DOHH2 (cell line): Measurements from ENCODE around the gene TMEM218.

Experiments
- H3F3A ChIP-seq: fragments of 200-600 bp; sonication (generic), shearing (Covaris generic); 2 replicates; pipeline ENCODE4 v1.6.0; 2016; ENCODE audit warnings: antibody characterized with exemption, mild to moderate bottlenecking; ENCODE audit not compliant: control insufficient read depth, insufficient read depth
- H3K27ac ChIP-seq: fragments of 200-600 bp; sonication (generic); 2 replicates; pipeline ENCODE4 v1.5.1; 2014; ENCODE audit warnings: low read depth, mild to moderate bottlenecking, low read length, moderate library complexity
- H3K27me3 ChIP-seq: fragments of 200-600 bp; sonication (generic); 2 replicates; pipeline ENCODE4 v1.6.1; 2014; ENCODE audit warnings: mild to moderate bottlenecking, low read length, mixed read lengths; ENCODE audit not compliant: control insufficient read depth
- H3K36me3 ChIP-seq: fragments of 200-600 bp; sonication (generic); 2 replicates; pipeline ENCODE4 v1.6.1; 2014; ENCODE audit warnings: mild to moderate bottlenecking, low read length, moderate library complexity, mixed read lengths; ENCODE audit not compliant: control insufficient read depth
- H3K4me1 ChIP-seq: fragments of 200-600 bp; sonication (generic); 2 replicates; pipeline ENCODE4 v1.6.1; 2014; ENCODE audit warnings: mild to moderate bottlenecking, low read length, mixed read lengths; ENCODE audit not compliant: control insufficient read depth
- H3K4me2 ChIP-seq: fragments of 200-600 bp; sonication (generic); 2 replicates; pipeline ENCODE4 v1.6.0; 2014; ENCODE audit warnings: mild to moderate bottlenecking, low read length, moderate library complexity
- H3K4me3 ChIP-seq: fragments of 200-600 bp; sonication (generic); 2 replicates; pipeline ENCODE4 v1.5.1; 2014; ENCODE audit warnings: mild to moderate bottlenecking, low read length, mixed read lengths
- H3K79me2 ChIP-seq: fragments of 200-600 bp; sonication (generic); 2 replicates; pipeline ENCODE4 v1.6.1; 2014; ENCODE audit warnings: mild to moderate bottlenecking, low read length, mixed read lengths; ENCODE audit not compliant: control insufficient read depth
- H3K9me2 ChIP-seq: fragments of 200-600 bp; sonication (generic); replicated peaks from 2 replicates; pipeline ENCODE4 v1.6.1; 2014; ENCODE audit warnings: mild to moderate bottlenecking, low read length, mixed read lengths; ENCODE audit not compliant: control insufficient read depth
- H3K9me3 ChIP-seq: fragments of 200-600 bp; sonication (generic); 2 replicates; pipeline ENCODE4 v1.6.1; 2014; ENCODE audit warnings: antibody characterized with exemption, low read length, mixed read lengths; ENCODE audit not compliant: control insufficient read depth, insufficient read depth
- H4K20me1 ChIP-seq: fragments of 200-600 bp; sonication (generic); 2 replicates; pipeline ENCODE4 v1.6.0; 2014; ENCODE audit warnings: low read depth, mild to moderate bottlenecking, antibody characterized with exemption, low read length, moderate library complexity; ENCODE audit not compliant: control insufficient read depth, insufficient read depth
- EZH2phosphoT487 ChIP-seq: fragments of 200-600 bp; sonication (generic); IDR thresholded peaks from 2 replicates; pipeline ENCODE4 v1.6.1; 2017; ENCODE audit warnings: borderline replicate concordance, mild to moderate bottlenecking, antibody characterized with exemption, low read length, moderate library complexity, mixed read lengths
- TF ChIP-seq, protein P1 (sequence below): fragments of 200-600 bp; sonication (generic); IDR thresholded peaks from one replicate; pipeline ENCODE4 v1.5.1; 2014; ENCODE audit warnings: antibody characterized with exemption, mild to moderate bottlenecking, low read depth, low read length; ENCODE audit not compliant: poor library complexity, severe bottlenecking

Gene TMEM218

DNA sequence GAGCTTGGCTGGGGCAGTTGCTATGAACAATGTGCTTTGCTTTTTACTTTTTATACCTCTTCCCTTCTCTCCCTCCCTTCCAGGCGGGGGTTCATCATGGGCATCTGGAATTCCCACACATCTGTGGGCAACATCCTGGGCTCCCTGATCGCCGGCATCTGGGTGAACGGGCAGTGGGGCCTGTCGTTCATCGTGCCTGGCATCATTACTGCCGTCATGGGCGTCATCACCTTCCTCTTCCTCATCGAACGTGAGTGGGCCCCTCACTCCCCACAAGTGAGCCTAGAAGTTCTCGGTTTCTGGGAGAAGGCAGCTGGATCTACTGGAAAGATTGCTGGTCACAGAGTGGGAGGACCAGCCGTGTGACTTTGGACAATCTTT, 30.9 kb downstream of the TMEM218 start:
- Histone ChIP-seq H4K20me1 (no peaks in the 10 kb centered on the region), H3K27ac (no peak overlapping the region), H3K9me2 (no peaks in the 10 kb centered on the region), H3K4me1 (no peaks in the 10 kb centered on the region), H3K27me3 (no peaks in the 10 kb centered on the region), H3K4me3 (no peak overlapping the region), H3K36me3 (no peaks in the 10 kb centered on the region), H3K79me2 (no peaks in the 10 kb centered on the region), H3K4me2 (no peak overlapping the region), H3K9me3 (no peaks in the 10 kb centered on the region), H3F3A (no peaks in the 10 kb centered on the region)
- TF ChIP-seq EZH2phosphoT487 = no peak
- TF ChIP-seq, protein P1, sequence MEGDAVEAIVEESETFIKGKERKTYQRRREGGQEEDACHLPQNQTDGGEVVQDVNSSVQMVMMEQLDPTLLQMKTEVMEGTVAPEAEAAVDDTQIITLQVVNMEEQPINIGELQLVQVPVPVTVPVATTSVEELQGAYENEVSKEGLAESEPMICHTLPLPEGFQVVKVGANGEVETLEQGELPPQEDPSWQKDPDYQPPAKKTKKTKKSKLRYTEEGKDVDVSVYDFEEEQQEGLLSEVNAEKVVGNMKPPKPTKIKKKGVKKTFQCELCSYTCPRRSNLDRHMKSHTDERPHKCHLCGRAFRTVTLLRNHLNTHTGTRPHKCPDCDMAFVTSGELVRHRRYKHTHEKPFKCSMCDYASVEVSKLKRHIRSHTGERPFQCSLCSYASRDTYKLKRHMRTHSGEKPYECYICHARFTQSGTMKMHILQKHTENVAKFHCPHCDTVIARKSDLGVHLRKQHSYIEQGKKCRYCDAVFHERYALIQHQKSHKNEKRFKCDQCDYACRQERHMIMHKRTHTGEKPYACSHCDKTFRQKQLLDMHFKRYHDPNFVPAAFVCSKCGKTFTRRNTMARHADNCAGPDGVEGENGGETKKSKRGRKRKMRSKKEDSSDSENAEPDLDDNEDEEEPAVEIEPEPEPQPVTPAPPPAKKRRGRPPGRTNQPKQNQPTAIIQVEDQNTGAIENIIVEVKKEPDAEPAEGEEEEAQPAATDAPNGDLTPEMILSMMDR = no peak

- Histone ChIP-seq H3K79me2 (no peaks in the 10 kb centered on the region), H3K4me1 (no peaks in the 10 kb centered on the region), H3K27me3 (no peaks in the 10 kb centered on the region), H3K27ac (no peak overlapping the region), H3K36me3 (no peaks in the 10 kb centered on the region), H3K9me2 (no peaks in the 10 kb centered on the region), H3F3A (no peaks in the 10 kb centered on the region), H3K4me2 (no peak overlapping the region), H3K4me3 (no peak overlapping the region), H4K20me1 (no peaks in the 10 kb centered on the region), H3K9me3 (no peaks in the 10 kb centered on the region)
- no peak for TF ChIP-seq EZH2phosphoT487
Measured at GRCh38 chr11:125079878-125080530, 31.4 kb downstream of the TMEM218 start.

- no peak overlapping the region for H3K4me3 ChIP-seq
- no peaks in the 10 kb centered on the region for H3K79me2 ChIP-seq
- no peaks in the 10 kb centered on the region for H3K9me3 ChIP-seq
- H3K9me2 ChIP-seq = no peaks in the 10 kb centered on the region
- no peaks in the 10 kb centered on the region for H3F3A ChIP-seq
- H3K27me3 ChIP-seq = no peaks in the 10 kb centered on the region
- H4K20me1 ChIP-seq = no peaks in the 10 kb centered on the region
- TF ChIP-seq, protein P1 = no peak
- no peak for TF ChIP-seq EZH2phosphoT487
- H3K4me2 ChIP-seq = no peak overlapping the region
- no peak overlapping the region for H3K27ac ChIP-seq
- H3K4me1 ChIP-seq = no peaks in the 10 kb centered on the region; the same call in 1 of the 2 replicates
- H3K36me3 ChIP-seq = no peaks in the 10 kb centered on the region
Measured at GRCh38 chr11:125079151-125079877, 32.1 kb downstream of the TMEM218 start.

DNA sequence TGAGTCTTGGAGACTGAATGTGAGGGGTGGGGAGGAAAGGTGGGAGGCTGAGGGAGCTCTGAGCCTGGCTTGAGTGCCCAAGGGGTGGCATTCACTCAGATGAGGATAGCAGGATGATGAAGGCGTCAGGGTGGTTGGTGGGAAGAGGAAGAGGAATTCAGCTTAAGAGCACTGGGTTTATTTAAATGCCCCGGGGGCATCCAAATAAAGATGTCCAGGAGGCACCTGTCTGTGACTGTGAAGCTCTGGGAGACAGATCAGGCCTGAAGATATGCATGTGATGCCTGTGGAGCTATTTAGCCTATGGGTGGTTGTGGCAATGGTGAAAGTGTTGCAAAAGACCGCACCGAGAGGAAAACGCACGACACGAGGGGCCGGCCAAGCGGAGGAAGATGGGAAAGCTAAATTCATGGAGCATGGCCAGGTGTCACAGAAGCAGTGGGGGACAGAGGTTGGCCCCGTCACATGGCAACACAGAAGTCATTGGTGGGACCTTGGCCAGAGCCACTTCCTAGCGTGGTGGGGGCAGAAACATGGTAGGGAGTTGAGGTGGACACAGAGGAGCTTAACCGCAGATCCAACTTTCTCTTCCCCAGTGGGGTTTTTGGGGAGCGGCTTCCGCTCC, 32.8 kb downstream of the TMEM218 start:
- H3K4me3 ChIP-seq = no peak overlapping the region
- H3K4me1 ChIP-seq = peaks cover 6% of the 10 kb centered on the region
- H3K4me2 ChIP-seq = no peak overlapping the region
- H3K27me3 ChIP-seq = no peaks in the 10 kb centered on the region
- no peaks in the 10 kb centered on the region for H3F3A ChIP-seq
- no peaks in the 10 kb centered on the region for H3K9me2 ChIP-seq
- no peak for TF ChIP-seq EZH2phosphoT487
- TF ChIP-seq, protein P1 = no peak
- H3K27ac ChIP-seq = no peak overlapping the region
- H3K79me2 ChIP-seq = no peaks in the 10 kb centered on the region
- no peaks in the 10 kb centered on the region for H3K9me3 ChIP-seq
- H4K20me1 ChIP-seq = no peaks in the 10 kb centered on the region
- H3K36me3 ChIP-seq = no peaks in the 10 kb centered on the region
